GM18873 (cell line): Measurements from ENCODE around the gene PITPNC1.
"Not testable (repeated sequence)": the region's sequence is repeated elsewhere in the genome, so short reads cannot be mapped to it uniquely, and the experiment has no call there.

Source experiments
- ATAC-seq: cut with Tn5 transposase; IDR thresholded peaks from one replicate; pipeline ENCODE4 v1.9.1; 2021; ENCODE audit warnings: mild to moderate bottlenecking, moderate library complexity, moderate number of reproducible peaks; ENCODE audit not compliant: unreplicated experiment, low FRiP score

PITPNC1 gene

DNA sequence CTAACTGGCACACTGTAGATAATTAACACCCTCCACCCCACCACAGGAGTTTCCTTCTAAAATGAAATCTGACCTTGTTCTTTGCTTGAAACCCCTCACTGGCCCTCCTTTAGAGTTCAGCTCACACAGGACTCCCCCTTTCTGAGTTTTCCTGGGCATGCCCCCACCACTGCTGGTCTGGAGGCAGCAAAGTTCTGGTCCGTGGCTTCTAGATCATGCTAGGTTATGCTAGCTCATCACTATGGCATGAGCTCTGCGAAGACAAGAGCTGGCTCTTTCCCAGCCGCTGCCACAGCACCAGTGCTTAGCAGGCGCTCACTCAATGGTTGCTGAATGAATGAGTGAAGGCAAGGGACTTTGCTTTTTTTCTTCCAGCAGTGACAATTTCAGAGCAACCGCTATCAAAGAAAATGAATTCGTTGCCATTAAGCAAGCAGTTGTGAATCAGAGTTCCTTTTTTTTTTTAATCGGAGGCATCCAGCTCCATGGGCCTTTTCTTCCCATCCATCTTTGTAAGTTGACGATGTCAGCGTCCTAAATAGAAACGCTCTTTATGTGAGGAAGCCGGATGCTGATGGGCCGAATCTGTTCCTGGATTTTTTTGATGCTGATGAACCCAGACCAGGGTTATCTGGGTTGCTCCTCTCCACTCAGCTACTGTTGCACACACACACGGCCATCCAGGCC lies 259.9 kb downstream of the PITPNC1 start:
- no peak for ATAC-seq

DNA sequence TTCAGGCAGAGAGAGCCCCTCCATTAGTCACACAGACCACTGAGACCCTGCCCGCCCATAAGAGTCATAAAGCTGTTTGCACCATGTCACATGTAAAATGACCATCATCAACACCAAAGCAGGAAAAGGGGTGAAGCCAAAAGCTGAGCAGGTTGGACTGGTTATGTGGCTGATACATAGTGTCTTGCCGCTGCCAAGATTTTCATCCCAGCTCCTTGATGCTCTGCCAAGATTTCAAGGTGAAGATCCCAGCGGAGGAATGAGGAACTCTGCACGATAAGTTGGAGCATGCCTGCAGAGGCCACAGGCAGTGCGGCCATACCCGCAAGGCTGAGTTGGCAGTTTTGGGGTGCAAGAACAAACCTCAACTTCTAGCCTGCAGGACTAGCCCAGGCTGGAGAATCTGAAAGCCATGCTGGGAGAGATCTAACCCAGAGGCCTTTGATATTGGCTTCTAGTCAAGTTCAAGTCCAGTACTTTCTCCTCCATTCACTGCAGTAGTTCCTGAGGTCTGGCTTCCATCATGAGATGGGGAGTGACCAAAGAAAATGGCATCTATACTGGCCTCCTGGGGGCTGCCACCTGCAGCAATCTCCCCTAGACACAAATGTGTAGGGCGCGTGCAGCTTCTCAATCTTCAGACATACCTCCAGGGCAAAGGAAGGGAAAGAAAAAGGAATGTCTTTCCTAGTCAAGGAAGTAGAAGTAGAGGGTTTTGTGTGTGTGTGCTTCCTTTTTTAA lies 261.0 kb downstream of the PITPNC1 start:
- no peak for ATAC-seq

DNA sequence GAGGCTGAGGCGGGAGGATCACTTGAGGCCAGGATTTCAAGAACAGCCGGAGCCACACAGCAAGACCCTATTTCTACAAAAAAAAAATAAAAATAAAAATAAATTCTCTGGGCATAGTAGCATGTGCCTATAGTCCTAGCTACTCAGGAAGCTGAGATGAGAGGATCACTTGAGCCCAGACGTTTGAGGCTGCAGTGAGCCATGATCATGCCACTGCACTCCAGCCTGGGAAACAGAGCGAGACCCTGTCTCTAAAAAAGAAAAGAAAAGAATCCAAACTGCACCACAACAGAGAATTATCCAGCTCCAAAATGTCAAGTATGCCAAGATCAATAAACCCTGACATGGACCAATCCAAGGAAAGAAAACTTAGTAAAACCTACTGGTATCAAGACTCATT lies 261.8 kb downstream of the PITPNC1 start:
- ATAC-seq: no peak

DNA sequence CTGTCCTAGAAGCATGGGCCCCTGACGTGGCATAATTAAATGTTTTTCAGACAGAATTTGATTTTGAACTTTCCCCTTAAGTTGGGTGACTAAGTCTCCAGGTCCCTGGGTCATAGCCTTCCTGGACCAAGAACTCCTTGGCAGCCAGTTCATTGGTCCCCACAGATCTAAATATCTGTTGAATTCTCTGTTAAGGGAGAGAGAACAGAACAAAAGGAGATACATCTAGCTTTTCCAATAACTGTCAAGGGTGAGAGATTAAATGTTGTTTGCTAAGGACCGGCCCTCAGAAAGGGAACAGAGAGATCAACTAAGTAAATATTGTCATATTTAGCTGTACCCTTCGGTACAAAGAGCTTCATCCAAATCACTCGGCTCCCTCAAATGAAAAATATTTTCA lies 262.5 kb downstream of the PITPNC1 start:
- ATAC-seq: no peak

DNA sequence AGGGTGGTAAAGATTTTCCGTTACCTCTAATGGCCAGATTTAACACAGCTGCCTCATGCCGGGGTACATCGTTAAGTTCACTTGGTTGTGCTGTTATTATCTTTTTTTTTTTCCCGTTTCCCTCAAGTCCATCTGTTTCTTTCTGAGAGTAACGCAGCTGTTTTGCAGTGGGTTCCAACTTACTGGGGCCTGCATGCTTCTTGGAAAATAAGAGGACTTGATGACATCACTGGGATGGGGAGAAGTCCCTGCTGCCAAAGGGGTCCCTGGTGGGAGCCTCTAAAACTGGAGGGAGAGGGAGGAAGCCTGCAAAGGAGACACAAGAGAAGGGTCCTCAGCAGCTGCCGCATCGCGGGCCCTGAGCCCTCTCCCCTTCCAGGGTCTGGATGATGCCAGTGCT lies 262.9 kb downstream of the PITPNC1 start:
- no peak for ATAC-seq

DNA sequence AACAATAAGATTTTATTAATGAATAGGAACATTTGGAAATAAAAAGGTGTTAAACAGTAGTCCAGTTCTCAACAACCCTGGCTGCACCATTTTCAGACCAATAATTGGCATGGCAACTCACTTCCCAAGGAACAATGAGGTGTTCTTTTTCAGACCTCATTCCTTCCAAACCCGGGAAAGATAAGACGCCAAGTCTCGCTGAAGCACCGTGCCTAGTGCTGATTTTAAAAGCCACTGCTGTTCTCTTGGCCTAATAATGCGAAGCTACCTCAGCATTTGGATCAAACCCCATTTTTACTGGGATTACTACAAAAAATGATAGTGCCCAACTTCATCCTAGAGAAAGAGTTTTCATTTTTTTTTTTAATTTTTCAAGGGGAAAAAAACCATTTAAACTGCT lies 265.4 kb downstream of the PITPNC1 start:
- ATAC-seq: no peak

DNA sequence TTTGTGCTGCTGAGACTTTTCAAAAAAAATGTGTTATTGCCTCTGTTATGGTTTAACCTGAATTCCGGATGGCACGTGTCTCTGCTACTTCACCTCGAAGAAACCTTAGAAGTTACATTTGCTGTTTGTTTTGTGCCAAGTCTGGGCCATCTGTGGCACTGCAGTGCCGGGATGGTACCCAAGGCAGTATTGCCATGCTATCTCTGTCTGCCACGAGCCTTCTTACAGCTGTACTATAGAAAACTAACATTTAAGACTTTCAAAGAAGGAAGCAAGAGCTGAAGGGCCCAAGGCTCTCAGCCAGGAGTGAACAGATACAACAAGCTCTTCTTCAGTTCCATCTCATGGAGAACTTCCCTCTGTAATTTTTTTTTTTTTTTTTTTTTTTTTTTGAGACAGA lies 267.0 kb downstream of the PITPNC1 start:
- no peak for ATAC-seq

DNA sequence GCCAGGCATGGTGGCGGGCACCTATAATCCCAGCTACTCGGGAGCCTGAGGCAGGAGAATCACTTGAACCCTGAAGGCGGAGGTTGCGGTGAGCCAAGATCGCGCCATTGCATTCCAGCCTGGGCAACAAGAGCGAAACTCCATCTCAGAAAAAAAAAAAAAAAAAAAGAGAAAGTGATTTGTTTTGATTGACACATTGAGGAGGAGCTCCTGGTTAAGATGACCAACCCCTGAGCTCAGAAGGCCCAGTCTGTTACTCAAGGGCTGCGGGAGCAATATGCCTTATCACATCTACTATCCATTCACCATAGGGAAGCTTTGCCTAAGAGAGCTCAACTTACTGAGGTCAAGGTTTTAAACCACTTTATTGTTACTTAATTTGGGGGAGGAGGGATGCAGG lies 268.1 kb downstream of the PITPNC1 start:
- ATAC-seq: not testable (repeated sequence)

DNA sequence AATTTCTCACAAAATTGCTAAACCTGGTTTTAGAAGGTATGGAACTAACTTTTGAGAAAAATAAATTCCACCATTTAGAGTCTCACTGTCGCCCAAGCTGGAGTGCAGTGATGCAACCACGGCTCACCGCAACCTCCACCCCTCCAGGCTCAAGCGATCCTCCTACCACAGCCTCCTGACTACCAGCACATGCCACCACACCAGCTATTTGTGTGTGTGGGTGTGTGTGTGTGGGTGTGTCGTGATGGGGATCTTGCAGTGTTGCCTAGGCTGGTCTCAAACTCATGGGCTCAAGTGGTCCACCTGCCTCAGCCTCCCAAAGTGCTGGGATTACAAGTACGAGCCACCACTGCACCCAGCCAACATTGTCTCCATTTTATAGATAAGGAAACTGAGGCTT lies 269.4 kb downstream of the PITPNC1 start:
- no peak for ATAC-seq

DNA sequence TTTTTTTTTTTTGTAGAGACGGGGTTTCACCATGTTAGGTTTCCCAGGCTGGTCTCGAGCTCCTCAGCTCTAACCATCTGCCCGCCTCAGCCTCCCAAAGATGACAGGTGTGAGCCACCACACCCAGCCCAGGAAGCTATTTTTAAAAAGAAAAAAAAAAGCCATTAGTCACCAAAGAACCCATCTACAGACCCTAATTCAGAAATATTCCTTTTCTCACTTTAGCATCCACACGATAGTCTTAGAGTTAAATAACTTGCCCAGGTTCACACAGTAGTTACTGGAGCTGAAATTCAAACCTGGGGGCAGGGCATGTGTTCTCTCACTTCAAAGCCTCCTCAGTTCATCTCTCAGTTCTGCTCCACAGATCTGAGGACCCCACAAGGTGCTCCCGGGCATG lies 270.4 kb downstream of the PITPNC1 start:
- no peak for ATAC-seq

DNA sequence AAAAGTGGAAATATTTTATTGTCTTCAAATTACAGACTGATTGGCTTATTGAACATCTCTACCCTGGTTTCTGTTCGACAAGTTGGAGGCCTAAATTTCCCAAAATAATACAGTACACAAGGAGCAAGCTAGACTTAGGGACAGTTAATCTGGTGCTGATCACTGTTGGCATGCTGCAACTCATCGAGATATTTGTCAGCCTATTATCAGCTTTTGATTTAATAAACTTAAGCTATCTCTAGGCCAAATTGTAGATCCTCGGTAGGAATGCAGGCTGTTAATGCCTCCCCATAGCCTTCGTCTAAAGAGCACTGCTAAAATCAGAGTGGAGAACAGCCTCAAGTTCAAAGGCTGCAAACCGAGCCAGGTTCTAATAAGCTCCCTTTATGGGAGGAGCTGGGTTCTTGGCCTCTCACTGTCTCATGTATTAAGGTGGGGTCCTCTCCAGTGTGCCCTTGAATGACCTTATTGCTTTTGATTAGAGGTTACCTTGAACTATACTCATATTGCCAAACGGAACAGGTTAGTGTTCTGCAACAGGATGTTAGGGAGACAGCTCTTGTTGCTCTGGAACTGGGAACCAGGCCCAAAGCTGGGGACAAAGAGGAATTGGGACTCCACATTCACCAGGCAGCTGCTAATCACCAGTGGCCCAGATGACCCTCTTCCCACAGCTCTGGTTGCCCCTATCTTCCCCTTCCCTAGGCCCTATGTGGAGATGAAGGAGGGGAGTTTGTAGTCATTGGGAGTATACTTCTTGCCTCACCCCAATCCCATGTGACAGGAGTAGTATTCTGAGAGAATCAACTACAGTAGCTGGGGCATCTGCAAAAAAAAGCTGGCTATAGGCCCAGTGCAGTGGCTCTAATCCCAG lies 271.2 kb downstream of the PITPNC1 start:
- ATAC-seq: no peak

DNA sequence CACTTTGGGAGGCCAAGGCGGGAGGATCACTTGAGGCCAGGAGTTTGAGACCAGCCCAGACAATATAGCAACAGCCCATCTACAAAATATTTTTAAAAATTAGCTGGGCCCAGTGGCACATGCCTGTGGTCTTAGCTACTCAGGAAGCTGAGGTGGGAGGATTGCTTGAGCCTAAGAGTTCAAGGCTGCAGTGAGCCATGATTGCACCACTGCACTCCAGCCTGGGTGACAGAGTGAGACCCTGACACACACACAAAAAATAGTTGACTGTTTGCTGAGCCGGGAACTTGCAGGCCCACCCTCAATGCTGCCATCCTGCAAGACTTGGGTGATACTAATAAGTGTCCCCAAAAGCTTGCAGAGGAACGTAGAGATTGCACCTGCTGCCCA lies 271.8 kb downstream of the PITPNC1 start:
- not testable (repeated sequence) for ATAC-seq

DNA sequence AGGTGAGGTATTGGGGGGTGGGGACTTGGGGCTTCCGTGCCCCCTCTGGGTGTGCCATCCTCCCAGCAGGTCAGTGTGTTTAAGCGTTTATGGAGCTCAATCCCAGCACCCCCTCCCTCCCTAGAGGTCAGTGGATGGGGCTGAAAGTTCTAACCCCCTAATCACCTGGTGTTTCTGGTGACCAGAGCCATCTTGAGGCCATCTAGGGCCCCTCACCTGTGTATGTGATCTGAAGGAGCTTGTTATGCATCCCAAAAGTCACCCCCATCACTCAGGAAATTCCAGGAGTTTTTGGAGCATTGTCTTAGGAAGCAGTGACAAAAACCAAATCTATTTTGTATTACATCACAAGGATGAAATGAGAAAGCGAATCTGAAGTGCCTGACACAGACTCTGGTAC lies 272.8 kb downstream of the PITPNC1 start:
- ATAC-seq: no peak

DNA sequence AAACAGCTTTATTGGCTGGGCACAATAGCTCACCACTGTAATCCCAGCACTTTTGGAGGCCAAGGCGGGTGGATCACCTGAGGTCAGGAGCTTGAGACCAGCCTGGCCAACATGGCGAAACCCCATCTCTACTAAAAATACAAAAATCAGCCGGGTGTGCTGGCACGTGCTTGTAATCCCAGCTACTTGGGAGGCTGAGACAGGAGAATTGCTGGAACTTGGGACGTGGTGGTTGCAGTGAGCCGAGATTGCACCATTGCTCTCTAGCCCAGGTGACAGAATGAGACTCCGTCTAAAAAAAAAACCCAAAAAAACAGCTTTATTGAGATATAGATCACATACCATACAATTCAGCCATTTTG lies 274.1 kb downstream of the PITPNC1 start:
- not testable (repeated sequence) for ATAC-seq

DNA sequence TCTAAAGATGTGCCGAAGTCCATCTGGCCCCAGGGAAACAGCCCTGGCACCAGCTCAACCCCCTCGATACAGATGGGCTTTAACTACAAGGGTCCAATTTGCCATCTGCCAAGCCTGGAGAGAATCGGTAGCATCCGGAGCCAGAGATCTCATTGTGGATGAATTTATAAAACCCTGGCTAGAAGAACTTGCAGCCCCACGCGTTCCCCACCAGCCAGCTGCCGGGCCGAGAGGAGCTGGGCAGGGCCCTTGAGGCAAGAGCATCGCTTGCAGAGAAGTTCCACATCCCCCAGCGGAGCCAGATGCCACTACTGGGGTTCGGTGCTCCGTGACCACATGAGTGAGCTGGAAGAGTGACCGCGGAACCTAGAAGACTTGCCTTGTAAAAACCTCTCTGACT lies 275.4 kb downstream of the PITPNC1 start:
- ATAC-seq: no peak

DNA sequence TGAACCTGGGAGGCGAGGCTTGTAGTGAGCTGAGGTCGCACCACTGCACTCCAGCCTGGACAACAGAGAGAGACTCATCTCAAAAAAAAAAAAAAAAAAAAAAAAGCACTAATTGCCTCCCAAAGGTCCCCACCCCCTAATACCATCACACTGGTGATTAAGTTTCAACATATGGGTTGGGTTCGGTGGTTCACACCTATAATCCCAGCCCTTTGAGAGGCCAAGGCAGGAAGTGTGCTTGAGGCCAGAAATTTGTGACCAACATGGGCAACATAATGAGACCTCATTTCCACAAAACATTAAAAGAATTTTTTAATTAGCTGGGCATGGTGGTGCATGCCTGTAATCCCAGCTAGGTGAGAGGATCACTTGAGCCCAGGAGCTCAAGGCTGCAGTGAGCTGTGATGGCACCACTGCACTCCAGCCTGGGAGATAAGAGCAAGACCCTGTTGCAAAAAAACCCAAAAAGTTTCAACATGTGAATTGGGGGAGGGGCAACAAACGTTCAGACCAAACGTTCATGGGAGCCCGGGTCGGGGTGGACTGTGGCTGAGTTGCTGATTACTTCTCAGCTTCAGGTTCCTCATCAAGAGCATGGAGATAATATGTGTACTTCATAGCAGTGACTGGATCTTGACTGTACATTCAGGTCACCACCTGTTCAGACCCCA lies 278.5 kb downstream of the PITPNC1 start:
- ATAC-seq: no peak

DNA sequence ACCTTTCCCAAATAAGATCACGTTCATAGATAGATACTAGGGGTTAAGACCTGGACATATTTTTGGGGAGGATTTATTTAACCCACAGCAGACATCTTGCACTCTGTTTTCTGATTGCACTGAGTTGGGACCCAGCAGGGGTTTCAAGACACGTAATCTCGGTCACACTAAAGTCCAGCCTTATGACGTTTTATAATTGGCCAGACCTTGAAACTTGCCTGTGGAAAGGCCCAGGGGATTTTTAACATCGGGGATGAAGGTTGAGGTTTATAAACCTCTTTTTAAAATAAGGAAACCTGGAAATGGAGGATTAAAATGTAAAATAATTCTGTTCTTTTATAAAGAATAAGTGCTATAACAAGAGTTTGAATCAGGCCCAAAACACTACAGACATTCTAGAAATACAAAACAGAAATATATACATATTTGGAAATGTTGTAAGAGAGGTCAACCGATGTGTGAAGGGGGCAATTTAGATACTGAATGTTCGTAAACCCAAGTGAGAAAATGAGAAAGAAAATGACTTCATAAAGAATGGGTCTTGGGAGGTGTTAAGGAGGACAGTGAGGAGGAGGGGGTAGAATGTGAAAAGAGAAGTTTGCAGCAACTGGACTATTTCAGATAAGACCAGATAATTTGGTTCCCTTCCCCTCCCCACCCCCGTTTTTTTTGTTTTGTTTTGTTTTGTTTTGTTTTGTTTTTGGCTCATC lies 279.6 kb downstream of the PITPNC1 start:
- ATAC-seq: no peak

DNA sequence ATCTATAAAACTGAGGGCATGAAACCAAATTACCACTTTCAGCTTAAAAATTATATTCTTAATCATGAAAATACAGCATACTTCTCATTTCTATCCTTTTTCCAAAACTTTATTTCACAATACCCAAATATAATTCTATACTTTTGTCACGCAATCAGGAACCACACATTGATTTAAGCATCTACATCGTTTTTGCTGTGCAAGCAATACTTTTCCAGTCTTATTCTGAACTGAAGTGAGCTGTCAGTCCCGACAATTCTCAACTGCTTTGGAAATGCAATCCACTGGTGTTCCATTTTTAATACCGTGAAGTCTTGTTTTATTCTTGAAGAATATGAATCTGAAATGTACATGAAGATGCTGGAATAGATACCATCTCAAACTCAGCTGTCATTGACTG lies 280.5 kb downstream of the PITPNC1 start:
- ATAC-seq: no peak

DNA sequence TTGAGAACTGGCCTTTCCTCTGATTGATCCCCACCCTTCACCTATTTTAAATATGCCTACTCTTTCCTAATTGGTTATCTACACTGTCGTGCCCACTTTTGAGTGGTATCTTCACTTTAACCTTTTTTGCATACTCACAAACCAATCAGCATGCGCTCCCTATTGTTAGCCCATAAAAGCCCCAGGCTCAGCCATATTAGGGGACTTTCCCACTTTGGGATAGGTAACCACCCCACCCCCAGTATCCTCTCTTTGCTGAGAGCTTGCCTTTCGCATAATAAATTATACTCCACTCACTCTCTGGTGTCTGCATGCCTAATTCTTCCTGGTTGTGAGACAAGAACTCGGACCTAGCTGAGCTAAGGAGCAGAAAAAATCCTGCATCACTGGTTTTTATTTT lies 281.2 kb downstream of the PITPNC1 start:
- no peak for ATAC-seq

DNA sequence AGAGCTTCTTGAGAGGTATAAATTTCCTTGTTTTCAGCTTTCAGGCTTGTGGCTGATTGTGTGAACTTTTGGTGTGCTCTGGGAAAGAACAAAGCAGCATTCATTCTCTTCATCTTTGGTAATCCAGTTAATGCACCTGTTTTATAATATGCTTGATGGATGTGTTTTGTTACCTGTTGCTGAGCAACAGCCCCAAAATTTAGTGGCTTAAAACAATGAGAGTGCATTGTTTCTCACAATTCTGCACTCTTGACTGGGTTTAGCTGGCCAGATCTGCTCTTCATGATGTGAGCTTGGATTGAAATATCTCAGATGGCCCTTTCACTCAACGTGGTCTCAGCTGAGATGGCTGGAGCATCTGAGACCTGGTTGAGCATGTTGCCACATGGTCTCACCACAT lies 281.9 kb downstream of the PITPNC1 start:
- no peak for ATAC-seq
